Esophagus muscularis mucosa (tissue), 4 donors: ENCODE results near the gene CD3D. TPM values are rescaled to one million over a fixed set of nuclear protein-coding genes. Genes with fewer than 3 reads are reported as not detected.

ENCODE experiments used
- DNase-seq: peaks from one replicate; pipeline ENCODE4 v3.0.0-alpha.2; 2017; ENCODE audit errors: extremely low spot score
- H3K27ac ChIP-seq, 4 donors: fragments of 200-600 bp; sonication (generic); replicated peaks in 1 of 4; 1 replicate in 3 of 4; 2 replicates in 1 of 4; pipeline ENCODE4 v1.5.1; 2016 to 2019; ENCODE audit warnings: mild to moderate bottlenecking in 1 of 4
- H3K27me3 ChIP-seq, 4 donors: fragments of 200-600 bp; sonication (generic); one replicate each; pipeline versions ENCODE4 v1.5.1 to v1.6.0; 2016 to 2019
- H3K36me3 ChIP-seq, 4 donors: fragments of 200-600 bp; sonication (generic); one replicate each; pipeline ENCODE4 v1.5.1; 2016 to 2019
- H3K4me1 ChIP-seq, 4 donors: fragments of 200-600 bp; sonication (generic); one replicate each; pipeline ENCODE4 v1.5.1; 2016 to 2019
- H3K4me3 ChIP-seq, 4 donors: fragments of 200-600 bp; sonication (generic); 1 replicate in 2 of 4; 2 replicates in 2 of 4; pipeline ENCODE4 v1.5.1; 2016 to 2019; ENCODE audit warnings: mild to moderate bottlenecking in 4 of 4, moderate library complexity in 1 of 4
- H3K9me3 ChIP-seq, 4 donors: fragments of 200-600 bp; sonication (generic); 1 replicate in 3 of 4; 2 replicates in 1 of 4; pipeline ENCODE4 v1.5.1; 2016 to 2019
- CTCF ChIP-seq, 3 experiments: fragments of 200-600 bp in 2 of 3; fragments of 450-650 bp in 1 of 3; sonication (generic) in 2 of 3; IDR thresholded peaks; one replicate each; pipeline ENCODE4 v1.5.1; 2017 to 2019; ENCODE audit warnings: antibody characterized with exemption in 3 of 3, mild to moderate bottlenecking in 2 of 3, moderate library complexity in 1 of 3
- EP300 ChIP-seq: sonication (generic); formaldehyde crosslinking; IDR thresholded peaks from one replicate; pipeline ENCODE4 v1.6.1; 2017; ENCODE audit warnings: antibody characterized with exemption
- POLR2A ChIP-seq: fragments of 450-650 bp; IDR thresholded peaks from one replicate; pipeline ENCODE4 v1.6.1; 2017; ENCODE audit warnings: antibody characterized with exemption, moderate library complexity, mild to moderate bottlenecking, low read depth
- POLR2AphosphoS5 ChIP-seq, 2 donors: sonication (generic); formaldehyde crosslinking; IDR thresholded peaks; one replicate each; pipeline ENCODE4 v1.6.1; 2017; ENCODE audit warnings: antibody characterized with exemption in 2 of 2
- WGBS: methylation state at CpG from one replicate; pipeline ENCODE4 v1.1.5; 2018; 5-methylcytosine and 5-hydroxymethylcytosine counted together
- intact Hi-C: fragments of 100-400 bp; cut with DNase I; formaldehyde crosslinking; loops from one replicate; pipeline ENCODE4 v1.15.1; 2023
- total RNA-seq, 4 donors: library from RNA; depleted of rRNA; stranded (reverse); fragments of >200 nt; gene quantifications; one replicate each; pipeline versions ENCODE4 v1.1.0 to v1.2.1, GENCODE V29; 2016

The CD3D gene
- total RNA-seq, 4 donors from 2014 or later: 0.83 TPM; not detected in 3

- intact Hi-C loops: no loop called here
- H3K9me3 ChIP-seq: no peaks in the 10 kb centered on the region
- TF ChIP-seq CTCF (IDR thresholded peaks at IDR 0.05): no peak
- TF ChIP-seq POLR2A: no peak
- TF ChIP-seq POLR2AphosphoS5 (IDR thresholded peaks at IDR 0.05): no peak
- TF ChIP-seq EP300: no peak
Observed at GRCh38 chr11:118366287-118366686, 23.8 kb upstream of the CD3D start.

GRCh38 chr11:118364956-118365615 is 22.6 kb upstream of the CD3D start:
- TF ChIP-seq POLR2A (no peak), CTCF (IDR thresholded peaks at IDR 0.05) (no peak), POLR2AphosphoS5 (IDR thresholded peaks at IDR 0.05) (no peak), EP300 (no peak)
- intact Hi-C loops: no loop called here

More at GRCh38 chr11:118366287-118366686, 23.8 kb upstream of the CD3D start:
- DNase-seq: no peak
- H3K4me1 ChIP-seq: peaks cover 9 to 15% (median 12%) of the 10 kb centered on the region in 4 donors
- 79% methylated on average over 1 of the region's 1 CpG for WGBS
- H3K27me3 ChIP-seq: no peaks in the 10 kb centered on the region
- peaks cover 41 to 66% (median 63%) of the 10 kb centered on the region in 4 donors for H3K36me3 ChIP-seq
- H3K4me3 ChIP-seq: no peak overlapping the region
- H3K27ac ChIP-seq: no peak overlapping the region

DNA sequence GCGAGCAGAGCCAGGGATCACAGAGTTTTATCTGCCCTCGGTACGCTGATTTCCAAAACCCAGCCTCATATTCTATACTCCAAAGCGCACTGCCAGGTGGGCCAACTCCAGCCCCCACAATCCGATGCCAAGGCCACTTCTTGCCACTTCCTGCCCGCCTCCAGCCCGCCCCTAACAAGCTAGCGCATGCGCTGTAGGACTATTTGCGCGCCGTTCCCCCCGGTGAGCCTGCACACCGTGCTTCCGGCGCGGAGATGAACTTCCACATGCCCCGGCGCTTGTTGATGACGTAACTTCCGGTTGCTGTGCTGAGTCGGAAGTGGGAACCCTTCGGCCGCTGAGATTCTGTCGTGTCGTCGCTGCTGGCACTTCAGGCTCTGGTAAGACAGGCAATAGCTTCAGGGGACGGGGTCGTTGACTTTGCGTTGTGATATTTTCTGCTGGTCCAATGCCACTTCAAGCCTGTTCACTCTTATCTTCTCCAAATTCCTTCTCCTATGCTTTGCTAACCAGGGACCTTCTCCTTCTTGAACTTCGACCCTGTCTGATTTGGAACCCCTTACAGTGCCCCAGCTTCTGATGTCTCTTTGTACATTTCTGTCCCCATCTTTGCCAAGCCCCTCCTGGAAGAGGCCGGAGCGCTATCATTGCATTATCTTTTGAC is 16.9 kb upstream of the CD3D start, which contains the start of gene UBE4A:
Gene UBE4A, plus strand, starts transcription at position 306 of the 664 bp plus-strand sequence. CDS start 5,481 bp downstream, outside the sequence.
- no peak for TF ChIP-seq CTCF (IDR thresholded peaks at IDR 0.05)
- TF ChIP-seq POLR2AphosphoS5 (IDR thresholded peaks at IDR 0.05): peak; percentile 85 to 92
- peak; percentile 16 for TF ChIP-seq POLR2A
- DNase-seq: peak; percentile 98
- peaks cover 16 to 32% (median 29%) of the 10 kb centered on the region in 4 donors for H3K4me1 ChIP-seq
- peak within 1 kb of the TSS; percentile 64 to 71 (median 66) for H3K27ac ChIP-seq
- WGBS: 9% methylated on average over 21 of the region's 33 CpGs
- H3K4me3 ChIP-seq: peak within 1 kb of the TSS; percentile 62 to 81 (median 70)
- intact Hi-C loops: no loop called here
- no peaks in the 10 kb centered on the region for H3K9me3 ChIP-seq
- no peaks in the 10 kb centered on the region for H3K27me3 ChIP-seq
- H3K36me3 ChIP-seq: peaks cover 0 to 2% (median 0%) of the 10 kb centered on the region in 4 donors

More at GRCh38 chr11:118364956-118365615, 22.6 kb upstream of the CD3D start:
- no peak for DNase-seq
- 93% methylated on average over 3 of the region's 3 CpGs for WGBS
- H3K27me3 ChIP-seq: no peaks in the 10 kb centered on the region
- no peak overlapping the region for H3K4me3 ChIP-seq
- H3K36me3 ChIP-seq: peaks cover 29 to 54% (median 51%) of the 10 kb centered on the region in 4 donors
- peaks cover 21 to 27% (median 24%) of the 10 kb centered on the region in 4 donors for H3K4me1 ChIP-seq
- H3K9me3 ChIP-seq: no peaks in the 10 kb centered on the region
- H3K27ac ChIP-seq: no peak overlapping the region

- no peak for TF ChIP-seq POLR2A
- TF ChIP-seq POLR2AphosphoS5 (IDR thresholded peaks at IDR 0.05): no peak
- no peak for TF ChIP-seq EP300
- no peak for TF ChIP-seq CTCF (IDR thresholded peaks at IDR 0.05)
- Histone ChIP-seq H3K9me3 (no peaks in the 10 kb centered on the region), H3K4me1 (peaks cover 16 to 32% (median 29%) of the 10 kb centered on the region in 4 donors), H3K36me3 (no peaks in the 10 kb centered on the region), H3K27ac (no peak overlapping the region), H3K4me3 (no peak overlapping the region), H3K27me3 (no peaks in the 10 kb centered on the region)
- intact Hi-C loops: no loop called here
- no peak for DNase-seq
- WGBS: 50% methylated on average over 3 of the region's 3 CpGs
Observed at GRCh38 chr11:118358071-118358470, 15.6 kb upstream of the CD3D start.
